ENCODE data around the gene ZFX. TPM values are rescaled to one million over a fixed set of nuclear protein-coding genes. Genes with fewer than 3 reads are reported as not detected.

The ZFX gene
- total and polyA plus RNA-seq, 2 of the 8 experiments (the other 6 are each of a cell fraction or from before 2014, with no cell fraction given): 2.8 to 22.0 TPM

DNA sequence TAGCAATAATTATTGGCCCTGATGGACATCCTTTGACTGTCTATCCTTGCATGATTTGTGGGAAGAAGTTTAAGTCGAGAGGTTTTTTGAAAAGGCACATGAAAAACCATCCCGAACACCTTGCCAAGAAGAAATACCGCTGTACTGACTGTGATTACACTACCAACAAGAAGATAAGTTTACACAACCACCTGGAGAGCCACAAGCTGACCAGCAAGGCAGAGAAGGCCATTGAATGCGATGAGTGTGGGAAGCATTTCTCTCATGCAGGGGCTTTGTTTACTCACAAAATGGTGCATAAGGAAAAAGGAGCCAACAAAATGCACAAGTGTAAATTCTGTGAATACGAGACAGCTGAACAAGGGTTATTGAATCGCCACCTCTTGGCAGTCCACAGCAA, 60.7 kb downstream of the ZFX start:
- H3K9me3 ChIP-seq (ENCODE audit: insufficient read depth in 2 of 2, low read depth in 1 of 2, low read length in 1 of 2): no peaks in the 10 kb centered on the region
- no peaks in the 10 kb centered on the region for H3K27me3 ChIP-seq (replicated peaks in 1 of 4; ENCODE audit: control insufficient read depth in 3 of 4, extremely low read depth in 1 of 4, insufficient read depth in 3 of 4, low read length in 3 of 4)
- H2BK20ac ChIP-seq (ENCODE audit: low read length): no peak overlapping the region
- H3K79me2 ChIP-seq (ENCODE audit: control insufficient read depth in 1 of 2, insufficient read depth in 2 of 2, low read length in 2 of 2): peaks cover 0 to 1% of the 10 kb centered on the region in 2 experiments; a peak in 1 of 4 replicates
- 96% methylated on average over 6 of the region's 6 CpGs; no CpG with 5 or more reads in 1 of the 2 experiments for WGBS, 2 experiments (ENCODE audit: extremely low coverage in 1 of 2, insufficient coverage in 1 of 2, insufficient read length in 1 of 2, insufficient replicate concordance in 2 of 2, low coverage in 1 of 2, low lambda C conversion rate in 2 of 2, missing lambda C conversion rate in 1 of 2)
- peaks cover 0 to 3% of the 10 kb centered on the region in 2 experiments for H4K20me1 ChIP-seq (replicated peaks in 1 of 2; ENCODE audit: control insufficient read depth in 1 of 2, insufficient read depth in 2 of 2, low read length in 2 of 2)
- no peak overlapping the region for H3K23ac ChIP-seq (ENCODE audit: insufficient read length)
- peaks cover 3 to 44% (median 13%) of the 10 kb centered on the region in 4 experiments; a peak in 7 of 8 replicates for H3K36me3 ChIP-seq (ENCODE audit: control insufficient read depth in 2 of 4, insufficient read depth in 4 of 4, low read length in 3 of 4)
- no peak overlapping the region for H2BK12ac ChIP-seq (ENCODE audit: low read depth, low read length)
- no peak overlapping the region for H3K4me2 ChIP-seq (ENCODE audit: insufficient read depth in 1 of 2, low read depth in 2 of 2, low read length in 2 of 2)
- no peak overlapping the region for H4K91ac ChIP-seq (replicated peaks; ENCODE audit: insufficient read length, low read length)
- H3K4me1 ChIP-seq (replicated peaks in 1 of 4; ENCODE audit: control insufficient read depth in 3 of 4, insufficient read depth in 4 of 4, low read length in 3 of 4): peaks cover 0 to under 1% (median 0%) of the 10 kb centered on the region in 4 experiments; a peak in 3 of 7 replicates
- H2BK5ac ChIP-seq (ENCODE audit: low read depth, low read length): no peak overlapping the region
- H2AFZ ChIP-seq (ENCODE audit: low read length): no peak overlapping the region
- no peak overlapping the region for H3K4ac ChIP-seq (replicated peaks; ENCODE audit: insufficient read length, low read depth, low read length)
- no peaks in the 10 kb centered on the region for H3K23me2 ChIP-seq (ENCODE audit: low read depth, low read length)
- H3K14ac ChIP-seq (ENCODE audit: insufficient read length): no peak overlapping the region
- ChIA-PET POLR2A (ENCODE audit: partially characterized antibody) (no interaction called here), CTCF (ENCODE audit: partially characterized antibody) (interaction anchor here (0.6 kb wide), 1 partner anchor 206 kb away, joined by 4 read pairs; no protein-coding TSS in a partner anchor)
- no peak overlapping the region for H3K9ac ChIP-seq (replicated peaks in 1 of 4; ENCODE audit: extremely low read depth in 1 of 4, low read depth in 3 of 4, low read length in 3 of 4)
- H3K18ac ChIP-seq (ENCODE audit: extremely low read depth, low read length): no peak overlapping the region
- H3K4me3 ChIP-seq (ENCODE audit: extremely low read depth in 1 of 4, insufficient read depth in 2 of 4, low read depth in 3 of 4, low read length in 4 of 4): no peak overlapping the region
- H4K5ac ChIP-seq (ENCODE audit: insufficient read length, low read depth, low read length): no peak overlapping the region
- no peak overlapping the region for H2BK15ac ChIP-seq (ENCODE audit: low read length)
- no peak overlapping the region for H3K27ac ChIP-seq (ENCODE audit: low read depth, low read length)
- no peak overlapping the region for H3K56ac ChIP-seq (replicated peaks; ENCODE audit: insufficient read length, low read depth, low read length)
- FAIRE-seq: no peak
- no peaks in the 10 kb centered on the region for H3K79me1 ChIP-seq (ENCODE audit: low read depth, low read length)
- no peak overlapping the region for H2BK120ac ChIP-seq (replicated peaks; ENCODE audit: low read depth, low read length)
- H4K8ac ChIP-seq (ENCODE audit: extremely low read depth, insufficient read depth, low read length): no peak overlapping the region
- no peak for DNase-seq (ENCODE audit: low read depth in 1 of 2, low spot score in 2 of 2)
- no peak overlapping the region for H2AK5ac ChIP-seq (ENCODE audit: low read depth, low read length)
- TF ChIP-seq RFX5 (IDR thresholded peaks at IDR 0.05; ENCODE audit: borderline replicate concordance, low read depth, low read length) (no peak), JUN (IDR thresholded peaks at IDR 0.05; ENCODE audit: low read depth, low read length) (no peak), RBBP5 (IDR thresholded peaks at IDR 0.05; ENCODE audit: borderline replicate concordance, low read depth, low read length) (no peak), TAF1 (IDR thresholded peaks at IDR 0.05; ENCODE audit: low read depth, low read length) (no peak), PHF8 (conservative IDR thresholded peaks at IDR 0.05; ENCODE audit: low read depth, low read length) (no peak), GTF2F1 (IDR thresholded peaks at IDR 0.05; ENCODE audit: borderline replicate concordance, low read depth, low read length) (no peak), JUND (IDR thresholded peaks at IDR 0.05; ENCODE audit: low read length) (no peak), KDM5A (IDR thresholded peaks at IDR 0.05; ENCODE audit: low read length) (no peak), CREB1 (IDR thresholded peaks at IDR 0.05) (no peak), BRCA1 (IDR thresholded peaks at IDR 0.05; ENCODE audit: low read depth, low read length) (no peak), POU5F1 (IDR thresholded peaks at IDR 0.05; ENCODE audit: low read depth, low read length) (no peak), RNF2 (IDR thresholded peaks at IDR 0.05; ENCODE audit: borderline replicate concordance, low read depth, low read length, missing control alignments, poor library complexity, severe bottlenecking) (no peak), KDM4A (IDR thresholded peaks at IDR 0.05; ENCODE audit: low read depth, low read length, severe bottlenecking) (no peak)
- TF ChIP-seq, protein P1, sequence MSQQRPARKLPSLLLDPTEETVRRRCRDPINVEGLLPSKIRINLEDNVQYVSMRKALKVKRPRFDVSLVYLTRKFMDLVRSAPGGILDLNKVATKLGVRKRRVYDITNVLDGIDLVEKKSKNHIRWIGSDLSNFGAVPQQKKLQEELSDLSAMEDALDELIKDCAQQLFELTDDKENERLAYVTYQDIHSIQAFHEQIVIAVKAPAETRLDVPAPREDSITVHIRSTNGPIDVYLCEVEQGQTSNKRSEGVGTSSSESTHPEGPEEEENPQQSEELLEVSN (IDR thresholded peaks at IDR 0.05): no peak

Data from H1 (cell line).